Measurements from ENCODE around the gene ADGRV1. TPM values are rescaled to one million over a fixed set of nuclear protein-coding genes. Genes with fewer than 3 reads are reported as not detected.

Gene ADGRV1
- polyA plus RNA-seq, 4 donors: 2.6 to 2.9 (median 2.7) TPM; not detected in 1

- H3K4me1 ChIP-seq (ENCODE audit: control insufficient read depth in 3 of 3, insufficient read depth in 2 of 3, low read depth in 1 of 3, low read length in 2 of 3): no peaks in the 10 kb centered on the region
- no peaks in the 10 kb centered on the region for H3K36me3 ChIP-seq (ENCODE audit: control insufficient read depth in 3 of 3, insufficient read depth in 2 of 3, low read depth in 1 of 3, low read length in 3 of 3)
- no peaks in the 10 kb centered on the region for H3K27me3 ChIP-seq (ENCODE audit: control insufficient read depth in 3 of 3, insufficient read depth in 3 of 3, low read length in 3 of 3)
- DNase-seq: no peak
- 84 to 89% (median 85%) methylated on average over 8 of the region's 8 CpGs for WGBS, 3 donors
- no peak overlapping the region for H3K4me3 ChIP-seq (ENCODE audit: low read depth in 1 of 3, low read length in 3 of 3)
- H3K27ac ChIP-seq (ENCODE audit: low read depth in 1 of 3, low read length in 2 of 3): no peak overlapping the region
- FAIRE-seq: no peak
- no peaks in the 10 kb centered on the region for H3K9me3 ChIP-seq (ENCODE audit: control insufficient read depth in 2 of 2, insufficient read depth in 1 of 2, low read depth in 1 of 2, low read length in 1 of 2)
Measured at GRCh38 chr5:91106842-91107511, 548.4 kb downstream of the ADGRV1 start.

DNA sequence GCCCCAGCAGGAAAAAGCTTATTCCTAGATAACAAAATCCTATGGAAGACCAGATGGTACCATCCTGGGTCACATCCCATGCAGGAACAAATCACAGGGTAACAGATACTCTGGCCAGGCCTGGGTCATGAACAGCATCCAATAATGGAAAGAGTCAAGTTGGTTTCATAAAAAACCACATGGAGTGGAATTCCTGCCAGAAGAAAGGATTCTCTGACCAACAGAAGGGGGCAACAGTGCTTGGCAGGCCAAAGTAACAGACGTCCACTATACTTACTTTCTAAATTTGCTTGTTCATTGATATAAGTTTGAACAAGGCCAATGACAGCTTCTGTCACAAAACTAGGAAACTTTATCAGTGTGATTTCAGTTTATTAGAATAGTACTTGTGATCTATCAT, 551.0 kb downstream of the ADGRV1 start:
- WGBS, 3 donors: 60 to 76% (median 76%) methylated on average over 1 of the region's 1 CpG
- Histone ChIP-seq H3K27me3 (ENCODE audit: control insufficient read depth in 3 of 3, insufficient read depth in 3 of 3, low read length in 3 of 3) (no peaks in the 10 kb centered on the region), H3K9me3 (ENCODE audit: control insufficient read depth in 2 of 2, insufficient read depth in 1 of 2, low read depth in 1 of 2, low read length in 1 of 2) (no peaks in the 10 kb centered on the region), H3K4me1 (ENCODE audit: control insufficient read depth in 3 of 3, insufficient read depth in 2 of 3, low read depth in 1 of 3, low read length in 2 of 3) (no peaks in the 10 kb centered on the region), H3K4me3 (ENCODE audit: low read depth in 1 of 3, low read length in 3 of 3) (no peak overlapping the region), H3K27ac (ENCODE audit: low read depth in 1 of 3, low read length in 2 of 3) (peak overlapping the region in 1 of 3 donors; percentile 14), H3K36me3 (ENCODE audit: control insufficient read depth in 3 of 3, insufficient read depth in 2 of 3, low read depth in 1 of 3, low read length in 3 of 3) (no peaks in the 10 kb centered on the region)
- FAIRE-seq (no peak), DNase-seq (no peak)

DNA sequence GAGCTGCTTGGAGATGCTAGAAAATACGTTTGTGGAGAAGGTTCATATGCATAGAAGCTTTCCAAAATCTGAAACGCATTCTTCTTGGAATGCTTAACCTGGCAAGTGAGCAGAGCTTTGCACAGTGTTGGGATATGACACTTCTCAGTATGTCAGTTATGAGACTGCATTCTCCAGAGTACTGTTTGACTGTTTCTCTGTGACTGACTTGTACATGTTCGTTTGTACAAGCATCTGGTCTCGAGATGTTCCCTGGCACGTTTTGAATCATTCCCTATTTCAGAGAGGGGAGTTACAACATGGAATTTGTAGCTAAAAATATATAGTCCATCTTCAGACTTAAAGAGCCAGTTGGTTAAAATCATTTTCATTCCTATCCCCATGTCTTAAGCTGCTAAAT, 552.1 kb downstream of the ADGRV1 start:
- Histone ChIP-seq H3K9me3 (ENCODE audit: control insufficient read depth in 2 of 2, insufficient read depth in 1 of 2, low read depth in 1 of 2, low read length in 1 of 2) (no peaks in the 10 kb centered on the region), H3K4me1 (ENCODE audit: control insufficient read depth in 3 of 3, insufficient read depth in 2 of 3, low read depth in 1 of 3, low read length in 2 of 3) (no peaks in the 10 kb centered on the region), H3K4me3 (ENCODE audit: low read depth in 1 of 3, low read length in 3 of 3) (no peak overlapping the region), H3K27me3 (ENCODE audit: control insufficient read depth in 3 of 3, insufficient read depth in 3 of 3, low read length in 3 of 3) (no peaks in the 10 kb centered on the region), H3K36me3 (ENCODE audit: control insufficient read depth in 3 of 3, insufficient read depth in 2 of 3, low read depth in 1 of 3, low read length in 3 of 3) (no peaks in the 10 kb centered on the region), H3K27ac (ENCODE audit: low read depth in 1 of 3, low read length in 2 of 3) (no peak overlapping the region)
- WGBS, 3 donors: 50 to 76% (median 74%) methylated on average over 5 of the region's 5 CpGs
- FAIRE-seq: no peak
- no peak for DNase-seq

- 70 to 82% (median 77%) methylated on average over 2 of the region's 2 CpGs for WGBS, 3 donors
- DNase-seq (no peak), FAIRE-seq (no peak)
- H3K27ac ChIP-seq (ENCODE audit: low read depth in 1 of 3, low read length in 2 of 3): no peak overlapping the region
- no peaks in the 10 kb centered on the region for H3K4me1 ChIP-seq (ENCODE audit: control insufficient read depth in 3 of 3, insufficient read depth in 2 of 3, low read depth in 1 of 3, low read length in 2 of 3)
- H3K27me3 ChIP-seq (ENCODE audit: control insufficient read depth in 3 of 3, insufficient read depth in 3 of 3, low read length in 3 of 3): no peaks in the 10 kb centered on the region
- H3K4me3 ChIP-seq (ENCODE audit: low read depth in 1 of 3, low read length in 3 of 3): no peak overlapping the region
- no peaks in the 10 kb centered on the region for H3K9me3 ChIP-seq (ENCODE audit: control insufficient read depth in 2 of 2, insufficient read depth in 1 of 2, low read depth in 1 of 2, low read length in 1 of 2)
- no peaks in the 10 kb centered on the region for H3K36me3 ChIP-seq (ENCODE audit: control insufficient read depth in 3 of 3, insufficient read depth in 2 of 3, low read depth in 1 of 3, low read length in 3 of 3)
Measured at GRCh38 chr5:91111473-91112238, 553.1 kb downstream of the ADGRV1 start.

DNA sequence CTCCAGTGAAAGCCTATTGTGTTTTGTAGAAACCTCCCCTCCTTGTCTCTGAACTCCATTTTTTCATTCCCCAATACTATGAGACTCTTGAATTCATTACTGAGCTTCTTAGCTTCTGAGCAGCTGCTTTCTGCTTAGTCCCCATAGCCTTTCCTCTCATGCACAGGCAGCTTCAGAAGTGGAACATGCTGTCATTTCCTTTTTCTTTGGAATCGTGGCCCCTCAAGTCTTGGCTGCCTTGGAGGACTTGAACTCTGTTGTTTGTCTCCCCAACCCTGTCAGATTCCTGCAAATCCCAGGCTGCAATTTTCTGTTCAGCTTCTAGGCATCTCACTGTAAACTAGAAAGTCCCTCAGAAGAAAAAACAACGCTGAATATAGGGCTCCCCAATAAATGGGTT, 556.1 kb downstream of the ADGRV1 start:
- no peak for FAIRE-seq

DNA sequence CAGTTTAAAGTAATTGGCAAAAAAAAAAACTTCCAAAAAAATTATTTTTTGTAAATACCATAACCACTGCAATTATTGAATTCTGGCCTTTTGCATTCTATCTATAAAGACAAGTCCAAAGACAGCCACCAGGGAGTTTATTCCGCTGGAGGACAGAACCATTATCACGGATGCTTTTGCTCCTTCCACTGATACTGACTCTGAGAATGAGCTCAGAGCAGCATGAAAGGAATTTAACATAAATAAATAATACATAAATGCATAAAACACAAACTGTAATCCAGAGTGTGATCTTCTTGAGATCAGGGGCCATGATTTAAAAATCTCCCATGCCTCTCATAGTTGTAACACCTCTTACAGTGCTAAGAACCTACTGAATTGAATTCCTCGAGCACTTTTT, 559.8 kb downstream of the ADGRV1 start:
- H3K9me3 ChIP-seq (ENCODE audit: control insufficient read depth in 2 of 2, insufficient read depth in 1 of 2, low read depth in 1 of 2, low read length in 1 of 2): no peaks in the 10 kb centered on the region
- FAIRE-seq (no peak), DNase-seq (no peak)
- no peaks in the 10 kb centered on the region for H3K27me3 ChIP-seq (ENCODE audit: control insufficient read depth in 3 of 3, insufficient read depth in 3 of 3, low read length in 3 of 3)
- H3K36me3 ChIP-seq (ENCODE audit: control insufficient read depth in 3 of 3, insufficient read depth in 2 of 3, low read depth in 1 of 3, low read length in 3 of 3): no peaks in the 10 kb centered on the region
- no peak overlapping the region for H3K27ac ChIP-seq (ENCODE audit: low read depth in 1 of 3, low read length in 2 of 3)
- no peak overlapping the region for H3K4me3 ChIP-seq (ENCODE audit: low read depth in 1 of 3, low read length in 3 of 3)
- WGBS, 3 donors: 86 to 91% (median 89%) methylated on average over 3 of the region's 3 CpGs
- H3K4me1 ChIP-seq (ENCODE audit: control insufficient read depth in 3 of 3, insufficient read depth in 2 of 3, low read depth in 1 of 3, low read length in 2 of 3): peaks cover 0 to 11% (median 0%) of the 10 kb centered on the region in 3 donors

More for the DNA sequence above, 556.1 kb downstream of the ADGRV1 start:
- Histone ChIP-seq H3K27me3 (ENCODE audit: control insufficient read depth in 3 of 3, insufficient read depth in 3 of 3, low read length in 3 of 3) (no peaks in the 10 kb centered on the region), H3K9me3 (ENCODE audit: control insufficient read depth in 2 of 2, insufficient read depth in 1 of 2, low read depth in 1 of 2, low read length in 1 of 2) (no peaks in the 10 kb centered on the region), H3K36me3 (ENCODE audit: control insufficient read depth in 3 of 3, insufficient read depth in 2 of 3, low read depth in 1 of 3, low read length in 3 of 3) (no peaks in the 10 kb centered on the region), H3K27ac (ENCODE audit: low read depth in 1 of 3, low read length in 2 of 3) (peak overlapping the region in 1 of 3 donors; percentile 8), H3K4me3 (ENCODE audit: low read depth in 1 of 3, low read length in 3 of 3) (no peak overlapping the region), H3K4me1 (ENCODE audit: control insufficient read depth in 3 of 3, insufficient read depth in 2 of 3, low read depth in 1 of 3, low read length in 2 of 3) (peaks cover 0 to 4% (median 0%) of the 10 kb centered on the region in 3 donors)
- 46 to 80% (median 75%) methylated on average over 2 of the region's 2 CpGs for WGBS, 3 donors
- DNase-seq: no peak

- FAIRE-seq (no peak), DNase-seq (no peak)
- H3K9me3 ChIP-seq (ENCODE audit: control insufficient read depth in 2 of 2, insufficient read depth in 1 of 2, low read depth in 1 of 2, low read length in 1 of 2): no peaks in the 10 kb centered on the region
- H3K4me1 ChIP-seq (ENCODE audit: control insufficient read depth in 3 of 3, insufficient read depth in 2 of 3, low read depth in 1 of 3, low read length in 2 of 3): peaks cover 0 to 11% (median 0%) of the 10 kb centered on the region in 3 donors
- H3K27ac ChIP-seq (ENCODE audit: low read depth in 1 of 3, low read length in 2 of 3): no peak overlapping the region
- no peaks in the 10 kb centered on the region for H3K36me3 ChIP-seq (ENCODE audit: control insufficient read depth in 3 of 3, insufficient read depth in 2 of 3, low read depth in 1 of 3, low read length in 3 of 3)
- no peaks in the 10 kb centered on the region for H3K27me3 ChIP-seq (ENCODE audit: control insufficient read depth in 3 of 3, insufficient read depth in 3 of 3, low read length in 3 of 3)
- H3K4me3 ChIP-seq (ENCODE audit: low read depth in 1 of 3, low read length in 3 of 3): no peak overlapping the region
Measured at GRCh38 chr5:91118796-91119195, 560.2 kb downstream of the ADGRV1 start.

DNA sequence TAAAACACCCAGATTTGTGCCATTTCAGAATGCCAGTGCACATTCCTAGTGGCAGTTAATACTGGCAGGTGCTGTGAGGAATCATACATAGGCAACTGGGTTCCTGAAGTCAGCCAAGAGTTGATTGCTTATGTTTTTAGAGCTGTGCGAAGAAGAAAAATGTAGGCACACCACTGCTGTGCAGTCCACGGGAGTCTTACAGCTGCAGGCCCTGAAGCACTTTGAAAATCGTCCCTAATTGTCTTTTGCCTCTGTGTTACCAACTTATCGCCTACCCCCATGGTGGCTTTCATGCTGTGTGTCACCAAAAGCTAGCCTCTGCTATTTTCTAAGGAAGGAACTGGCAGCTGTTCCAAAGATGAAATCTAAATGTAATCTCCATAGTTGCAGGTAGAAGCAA, 560.6 kb downstream of the ADGRV1 start:
- Histone ChIP-seq H3K27ac (ENCODE audit: low read depth in 1 of 3, low read length in 2 of 3) (no peak overlapping the region), H3K4me1 (ENCODE audit: control insufficient read depth in 3 of 3, insufficient read depth in 2 of 3, low read depth in 1 of 3, low read length in 2 of 3) (peaks cover 0 to 11% (median 0%) of the 10 kb centered on the region in 3 donors), H3K4me3 (ENCODE audit: low read depth in 1 of 3, low read length in 3 of 3) (no peak overlapping the region), H3K36me3 (ENCODE audit: control insufficient read depth in 3 of 3, insufficient read depth in 2 of 3, low read depth in 1 of 3, low read length in 3 of 3) (no peaks in the 10 kb centered on the region), H3K27me3 (ENCODE audit: control insufficient read depth in 3 of 3, insufficient read depth in 3 of 3, low read length in 3 of 3) (no peaks in the 10 kb centered on the region), H3K9me3 (ENCODE audit: control insufficient read depth in 2 of 2, insufficient read depth in 1 of 2, low read depth in 1 of 2, low read length in 1 of 2) (no peaks in the 10 kb centered on the region)
- 85 to 90% (median 86%) methylated on average over 4 of the region's 4 CpGs for WGBS, 3 donors
- no peak for FAIRE-seq
- no peak for DNase-seq
